HG02588 (cell line): ENCODE measurements around the gene EOMES.

Experiments used
- ATAC-seq: cut with Tn5 transposase; IDR thresholded peaks from one replicate; pipeline ENCODE4 v1.9.1; 2021; ENCODE audit warnings: mild to moderate bottlenecking, moderate library complexity; ENCODE audit not compliant: unreplicated experiment

The EOMES gene

DNA sequence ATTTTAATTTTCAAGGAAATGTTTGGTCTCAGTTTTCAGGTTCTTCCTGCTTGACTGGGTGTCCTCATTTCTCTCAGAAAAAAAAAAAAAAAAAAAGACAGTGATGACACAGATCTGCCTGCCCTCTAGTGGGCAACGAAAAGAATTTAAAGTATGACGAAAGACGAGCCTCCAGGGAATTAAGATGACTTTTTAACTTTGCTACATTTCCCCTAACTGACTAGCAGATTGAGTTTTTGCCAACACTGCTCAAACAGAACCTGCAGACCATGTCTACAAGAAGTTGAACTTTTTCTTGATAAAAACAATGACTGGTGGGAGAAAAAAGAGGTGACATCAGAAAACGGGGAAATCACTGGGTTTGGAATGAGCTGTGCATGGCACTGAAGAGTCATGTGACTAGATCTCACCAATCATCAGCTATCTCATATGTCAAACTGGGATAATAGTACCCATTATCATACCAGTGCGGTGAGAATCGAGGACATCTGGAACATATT lies 40.8 kb downstream of the EOMES start:
- peak; percentile 72 for ATAC-seq

DNA sequence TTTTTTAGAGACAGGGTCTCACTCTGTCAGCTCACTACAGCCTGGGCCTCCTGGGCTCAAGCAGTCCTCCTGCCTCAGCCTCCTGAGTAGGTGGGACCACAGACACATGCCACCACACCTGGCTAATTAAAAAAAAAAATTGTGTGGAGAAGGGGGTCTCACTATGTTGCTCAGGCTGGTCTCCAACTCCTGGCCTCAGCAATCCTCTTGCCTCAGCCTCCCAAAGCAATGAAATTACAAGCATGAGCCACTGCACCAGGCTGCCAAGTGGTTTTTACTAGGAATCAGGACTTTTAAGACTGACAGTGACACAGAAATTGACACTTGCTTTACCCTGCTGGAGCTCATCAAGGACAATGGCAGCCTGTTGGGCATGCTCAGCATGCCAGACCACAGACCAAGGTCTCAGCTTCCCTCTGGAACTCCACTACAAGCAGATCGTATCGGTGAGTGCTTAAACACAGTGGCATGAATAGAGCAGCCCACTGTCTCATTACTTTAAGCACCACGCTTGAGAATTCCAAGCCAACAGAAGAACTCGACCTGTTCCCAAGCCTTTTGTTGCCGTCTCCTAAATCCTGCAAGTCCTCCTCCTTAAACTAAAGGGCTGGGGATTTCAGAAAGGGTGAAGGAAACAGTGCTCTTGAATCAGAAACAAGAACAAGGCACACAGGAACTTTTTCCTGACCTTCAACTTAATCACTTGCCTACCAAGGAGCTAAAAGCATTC lies 41.4 kb downstream of the EOMES start:
- peak; percentile 19 for ATAC-seq

DNA sequence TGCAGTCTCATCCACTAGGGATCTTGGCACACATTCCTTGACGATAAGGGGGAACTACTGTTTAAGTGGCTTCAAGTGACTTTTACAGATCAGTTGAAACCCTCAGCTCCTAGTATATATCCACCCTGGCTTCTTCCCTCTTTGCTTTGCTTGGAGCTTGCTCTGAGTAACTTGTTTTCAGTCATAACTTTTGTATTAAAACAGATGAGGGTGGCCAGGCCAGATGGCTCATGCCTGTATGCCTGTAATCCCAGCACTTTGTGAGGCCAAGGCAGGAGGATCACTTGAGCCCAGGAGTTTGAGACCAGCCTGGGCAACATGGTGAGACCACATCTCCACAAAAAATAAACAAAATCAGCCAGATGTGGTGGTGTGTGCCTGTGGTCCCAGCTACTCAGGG lies 42.4 kb downstream of the EOMES start:
- ATAC-seq = no peak

DNA sequence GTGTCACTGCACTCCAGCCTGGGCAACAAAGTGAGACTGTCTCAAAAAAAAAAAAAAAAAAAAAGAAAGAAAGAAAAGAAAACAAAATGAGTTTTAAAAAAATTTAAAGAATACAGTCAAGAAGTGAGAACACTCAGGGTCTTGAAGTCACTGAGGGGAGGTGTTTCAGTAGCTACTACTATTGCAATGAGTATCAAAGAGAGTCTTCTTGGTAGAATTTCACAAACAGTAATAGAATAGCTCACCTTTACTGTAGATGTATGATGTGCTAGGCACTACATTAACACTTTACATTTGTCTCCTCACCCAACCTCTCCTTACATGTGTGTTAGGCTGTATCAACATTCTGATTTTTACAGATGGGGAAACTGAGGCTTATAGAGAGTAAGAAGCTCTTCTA lies 43.9 kb downstream of the EOMES start:
- no peak for ATAC-seq

DNA sequence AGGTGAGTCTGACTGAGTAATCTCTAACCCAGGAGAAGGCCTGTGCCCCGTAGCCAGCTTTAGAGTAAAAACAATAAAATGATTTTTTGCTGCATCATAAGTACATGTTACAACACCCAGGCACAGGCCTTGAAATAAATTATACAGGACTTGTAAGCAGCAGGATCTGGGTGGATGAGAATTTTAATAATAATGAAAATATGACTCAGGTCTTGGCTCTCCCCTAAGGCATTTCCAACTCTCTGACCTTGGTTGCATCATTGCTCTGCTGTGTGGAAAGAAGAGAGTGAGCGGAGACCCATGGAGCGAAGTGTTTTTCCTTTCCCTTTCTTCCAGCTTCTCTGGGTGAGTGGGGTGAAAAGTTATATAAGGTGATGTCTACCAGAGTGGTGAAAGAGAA lies 44.6 kb downstream of the EOMES start:
- ATAC-seq = no peak

DNA sequence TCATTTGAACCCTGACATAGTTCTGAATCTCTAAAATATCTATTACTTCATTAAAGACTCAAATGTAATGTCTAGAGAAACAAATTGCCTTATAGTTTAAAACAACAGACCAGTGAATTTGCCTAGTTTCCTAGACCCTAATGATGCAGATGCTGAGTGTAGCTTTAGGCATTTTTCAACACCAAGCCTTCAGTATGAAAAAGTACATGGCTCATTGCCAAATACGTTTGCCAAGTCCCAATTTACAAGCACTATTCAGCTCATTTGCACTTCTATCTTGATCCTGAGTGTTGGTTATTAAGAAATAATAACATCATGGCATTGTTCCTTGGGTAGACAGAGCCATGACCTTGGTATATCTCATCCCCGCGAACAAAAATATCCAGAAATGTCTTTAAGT lies 46.8 kb downstream of the EOMES start:
- ATAC-seq = no peak

DNA sequence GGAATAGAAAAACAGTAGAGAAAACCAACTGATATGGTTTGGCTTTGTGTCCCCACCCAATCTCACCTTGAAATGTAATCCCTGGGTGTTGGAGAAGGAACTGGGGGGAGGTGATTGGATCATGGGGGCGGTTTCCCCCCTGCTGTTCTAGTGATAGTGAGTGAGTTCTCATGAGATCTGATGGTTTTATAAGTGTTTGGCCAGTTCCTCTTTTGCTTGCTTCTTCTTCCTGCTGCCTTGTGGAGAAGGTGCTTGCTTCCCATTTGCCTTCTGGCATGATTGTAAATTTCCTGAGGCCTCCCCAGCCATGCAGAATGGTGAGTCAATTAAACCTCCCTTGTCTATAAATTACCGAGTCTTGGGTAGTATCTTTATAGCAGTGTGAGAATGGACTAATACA lies 48.4 kb downstream of the EOMES start:
- no peak for ATAC-seq

DNA sequence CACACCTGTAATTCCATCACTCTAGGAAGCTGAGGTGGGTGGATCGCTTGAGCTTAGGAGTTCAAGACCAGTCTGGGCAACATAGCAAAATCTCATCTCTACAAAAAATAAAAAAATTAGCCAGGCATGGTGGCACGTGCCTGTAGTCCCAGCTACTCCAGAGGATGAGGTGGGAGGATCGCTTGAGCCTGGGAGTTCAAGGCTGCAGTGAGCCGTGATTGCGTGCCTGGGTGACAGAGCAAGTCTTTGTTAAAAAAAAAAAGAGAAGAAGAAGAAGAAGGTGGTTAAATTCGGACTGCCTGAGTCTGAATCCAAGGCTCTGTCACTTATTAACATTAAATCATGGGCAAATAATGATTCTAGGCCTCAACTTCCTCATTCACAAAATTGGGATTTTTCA lies 51.0 kb downstream of the EOMES start:
- ATAC-seq = no peak

DNA sequence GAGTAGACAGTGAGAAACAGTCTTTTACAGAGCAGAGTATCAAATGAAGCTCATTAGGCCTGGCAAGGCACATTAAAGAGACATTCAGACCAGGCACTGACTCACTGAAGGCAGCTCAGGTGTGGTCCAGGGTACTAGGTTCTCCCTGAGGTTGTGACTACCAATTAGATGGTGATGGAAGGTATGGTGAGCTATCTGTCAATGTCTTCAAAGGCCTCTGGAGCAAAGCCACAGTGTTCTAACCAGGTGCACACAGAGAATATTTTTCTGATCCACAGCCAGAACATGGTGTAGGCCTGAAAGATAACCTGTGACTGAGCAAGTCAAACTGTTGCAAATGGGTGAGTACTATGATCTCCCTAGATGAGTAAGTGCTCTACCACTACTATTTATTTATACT lies 51.5 kb downstream of the EOMES start:
- ATAC-seq = no peak

DNA sequence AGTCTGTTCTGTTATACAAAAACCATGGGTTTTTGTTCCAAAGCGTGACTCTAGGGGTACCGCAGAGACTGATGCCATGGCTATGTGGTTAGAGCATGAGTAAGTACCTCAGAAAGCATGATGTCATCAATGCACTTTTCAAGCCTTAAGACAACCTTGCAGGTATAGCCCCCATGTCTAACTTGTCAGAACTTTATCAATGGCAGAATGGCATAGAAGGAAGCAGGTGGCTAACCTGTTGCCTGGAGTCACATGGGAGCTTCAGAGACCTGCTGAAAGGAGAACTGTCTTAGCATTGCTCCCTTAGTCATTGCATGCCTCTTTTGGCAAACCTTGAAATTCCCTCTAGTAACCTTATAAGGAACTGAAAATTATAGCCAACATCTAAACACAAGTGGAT lies 52.5 kb downstream of the EOMES start:
- ATAC-seq = peak; percentile 62

DNA sequence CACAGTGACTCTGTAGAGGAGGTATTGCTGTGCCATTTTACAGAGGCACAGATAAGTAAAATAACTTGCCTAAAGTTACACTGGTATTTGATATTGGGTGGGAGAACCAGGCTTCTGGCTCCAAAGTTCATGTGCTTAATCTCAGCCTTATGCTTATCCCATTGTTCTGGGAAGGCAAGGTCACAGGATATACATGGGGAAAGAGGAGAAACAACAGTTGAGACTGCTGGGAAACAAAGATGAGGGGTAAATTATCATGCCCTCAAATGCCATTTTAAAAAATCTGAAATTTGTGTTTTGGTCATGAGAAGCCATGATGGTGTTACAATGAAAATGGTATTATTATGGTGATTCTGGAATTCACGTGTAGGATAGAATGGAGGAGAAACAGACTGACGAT lies 54.4 kb downstream of the EOMES start:
- no peak for ATAC-seq

DNA sequence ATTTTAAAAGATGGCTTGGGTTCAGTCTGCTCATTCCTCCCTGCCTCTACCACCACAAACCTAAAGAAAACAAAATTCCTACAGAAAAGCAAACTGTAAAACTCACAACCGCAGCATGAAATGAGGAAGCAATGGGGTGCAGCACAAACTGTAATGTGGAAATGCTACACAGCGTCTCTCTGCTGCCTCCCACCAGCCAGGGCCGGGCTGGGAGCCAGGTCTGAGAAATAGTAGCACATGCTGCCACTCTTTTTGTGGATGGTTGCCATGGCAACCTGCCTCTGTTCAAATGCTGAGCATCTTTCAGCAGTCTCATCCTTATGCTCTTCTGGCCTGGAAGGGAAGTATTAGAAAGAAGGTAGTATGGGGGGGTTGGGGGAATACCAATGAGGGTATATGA lies 55.4 kb downstream of the EOMES start:
- peak; percentile 37 for ATAC-seq

DNA sequence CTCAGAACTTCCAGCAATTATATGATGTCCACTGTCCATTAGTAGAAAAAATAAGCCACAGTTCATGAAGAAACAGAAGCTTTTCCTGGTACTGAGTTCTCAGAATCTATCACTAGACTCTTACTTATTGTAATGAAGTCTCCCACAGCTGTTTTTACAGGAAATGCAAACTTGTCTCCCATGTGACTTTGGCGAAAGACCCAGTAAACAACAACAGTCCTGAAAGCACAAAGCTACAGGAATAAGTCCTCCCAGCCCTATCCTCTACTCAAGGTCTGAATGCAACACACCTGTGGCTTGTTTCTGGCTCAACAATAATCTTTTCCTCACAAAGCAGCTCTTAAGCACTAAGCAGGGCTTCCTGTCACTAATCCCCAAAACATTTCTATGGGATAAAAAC lies 55.9 kb downstream of the EOMES start:
- ATAC-seq = peak; percentile 76
